Right cardiac atrium (tissue), 5 donors: Measurements from ENCODE around the gene CRTAC1. TPM values are rescaled to one million over a fixed set of nuclear protein-coding genes. Genes with fewer than 3 reads are reported as not detected.
"Not testable (repeated sequence)": the region's sequence is repeated elsewhere in the genome, so short reads cannot be mapped to it uniquely, and the experiment has no call there.

ENCODE experiments used
- ATAC-seq, 2 donors: fragments of 200-7000 bp; cut with Tn5 transposase; one replicate each; pipeline versions ENCODE4 v1.8.0 to v1.9.1; 2020; ENCODE audit warnings: moderate library complexity in 2 of 2, mild to moderate bottlenecking in 1 of 2
- DNase-seq, 3 donors: peaks; one replicate each; pipeline ENCODE4 v3.0.0-alpha.2; 2020
- H3K27ac ChIP-seq: one replicate; pipeline ENCODE4 v1.5.1; 2013; ENCODE audit warnings: mild to moderate bottlenecking, low read length, control low read depth, moderate library complexity
- H3K27me3 ChIP-seq: one replicate; pipeline ENCODE4 v1.6.1; 2013; ENCODE audit not compliant: control insufficient read depth, insufficient read depth
- H3K4me1 ChIP-seq: one replicate; pipeline ENCODE4 v1.6.1; 2013; ENCODE audit warnings: low read length; ENCODE audit not compliant: control insufficient read depth, insufficient read depth
- H3K4me3 ChIP-seq: one replicate; pipeline ENCODE4 v1.5.1; 2013; ENCODE audit warnings: low read length, control low read depth
- H3K9me3 ChIP-seq: one replicate; pipeline ENCODE4 v1.6.1; 2013; ENCODE audit warnings: low read length; ENCODE audit not compliant: control insufficient read depth
- WGBS: extraction: QIAGEN DNeasy Blood & Tissue Kit; methylation state at CpG from one replicate; pipeline ENCODE4 v1.1.7; 2013; 5-methylcytosine and 5-hydroxymethylcytosine counted together
- intact Hi-C, 4 donors: fragments of 100-400 bp; cut with DNase I; formaldehyde crosslinking; loops; one replicate each; pipeline versions ENCODE4 v1.11.0 to v1.14.0; 2022 to 2023
- polyA plus RNA-seq: library from polyadenylated mRNA; stranded (reverse); fragments of 200-250 nt; gene quantifications from one replicate; pipeline ENCODE4 v1.2.3, GENCODE V29; 2013
- total RNA-seq, 4 donors: library from RNA; stranded (reverse); fragmentation: NEBNext Ultra II Directional; extraction: Animal tissue kit (Norgen Biotek cat#: 25700); gene quantifications; one replicate each; pipeline ENCODE4 v1.2.1, GENCODE V29; 2021
- donor health status: healthy with polysubstance abuse.
- donor health status: DM: no; HTN: yes; CAD: no.
- donor health status: DM: no; HTN: no; CAD: no.
- donor health status: DM: no; HTN: yes; CAD: no; lungs with severe emphysema.
- donor health status: DM: yes; HTN: yes; CAD: no.

CRTAC1 gene
- total and polyA plus RNA-seq, 5 donors: 7.3 to 38.2 (median 12.9) TPM

GRCh38 chr10:97841166-97841565 lies 189.3 kb downstream of the CRTAC1 start:
- intact Hi-C loops, H3K4me1 ChIP-seq, H3K9me3 ChIP-seq, ATAC-seq, H3K4me3 ChIP-seq, H3K27me3 ChIP-seq, H3K27ac ChIP-seq, DNase-seq: not testable (repeated sequence)
- WGBS: 98% methylated on average over 17 of the region's 22 CpGs

DNA sequence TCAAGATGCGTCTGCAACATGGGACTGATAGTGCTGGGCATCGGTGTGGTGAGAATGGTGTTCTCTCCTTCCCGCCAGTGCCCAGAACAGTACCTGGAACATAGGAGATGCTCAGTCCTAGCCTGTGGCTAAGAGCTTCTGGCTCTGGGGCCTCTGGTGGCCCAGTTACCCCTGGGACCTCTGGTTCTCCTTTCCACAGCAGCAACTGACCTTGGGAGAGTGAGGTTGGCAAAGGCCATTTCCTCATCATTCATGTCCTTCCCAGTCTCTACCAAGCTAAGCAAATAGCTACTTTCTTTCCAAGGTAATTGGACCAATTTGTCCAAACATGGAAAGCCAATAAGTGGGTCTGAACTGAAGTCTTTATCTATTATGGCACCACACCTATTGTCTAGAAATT lies 192.3 kb downstream of the CRTAC1 start:
- no peak for DNase-seq
- Histone ChIP-seq H3K27ac (no peak overlapping the region), H3K9me3 (no peaks in the 10 kb centered on the region), H3K27me3 (no peaks in the 10 kb centered on the region), H3K4me1 (peaks cover 2% of the 10 kb centered on the region), H3K4me3 (no peak overlapping the region)
- intact Hi-C loops: no loop called here
- 95% methylated on average over 3 of the region's 3 CpGs for WGBS
- no peak for ATAC-seq

- intact Hi-C loops: no loop called here
- ATAC-seq: no peak
- 80% methylated on average over 2 of the region's 2 CpGs for WGBS
Observed at GRCh38 chr10:97836446-97836845, 194.0 kb downstream of the CRTAC1 start.

DNA sequence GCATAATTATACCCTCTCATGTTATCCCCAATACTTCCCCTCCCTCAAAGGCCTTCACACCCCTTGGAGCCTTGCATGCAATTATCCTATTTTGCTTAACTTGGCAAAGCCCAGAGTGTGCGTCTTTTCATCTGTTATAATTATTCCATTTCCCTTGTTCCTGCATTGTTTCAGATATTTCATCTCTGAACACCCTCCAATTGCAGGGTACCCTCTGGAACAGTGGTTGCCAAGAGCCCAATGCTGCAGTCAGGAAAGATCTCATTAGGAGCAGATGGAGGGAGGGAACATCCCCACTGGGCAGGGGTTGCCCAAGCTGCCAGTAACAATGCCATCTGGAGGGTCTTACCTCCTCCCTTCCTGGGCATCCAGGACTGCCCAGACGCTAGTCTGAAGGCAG lies 199.2 kb downstream of the CRTAC1 start:
- intact Hi-C loops: no loop called here
- ATAC-seq (no peak), DNase-seq (no peak)
- Histone ChIP-seq H3K4me1 (no peaks in the 10 kb centered on the region), H3K9me3 (no peaks in the 10 kb centered on the region), H3K27ac (no peak overlapping the region), H3K4me3 (no peak overlapping the region), H3K27me3 (no peaks in the 10 kb centered on the region)
- WGBS: 75% methylated on average over 2 of the region's 2 CpGs

More at GRCh38 chr10:97836446-97836845, 194.0 kb downstream of the CRTAC1 start:
- Histone ChIP-seq H3K27ac (no peak overlapping the region), H3K27me3 (no peaks in the 10 kb centered on the region), H3K9me3 (no peaks in the 10 kb centered on the region), H3K4me3 (no peak overlapping the region), H3K4me1 (peaks cover 2% of the 10 kb centered on the region)
- no peak for DNase-seq

- WGBS: 28% methylated on average over 3 of the region's 3 CpGs
- Histone ChIP-seq H3K9me3 (no peaks in the 10 kb centered on the region), H3K27ac (no peak overlapping the region), H3K27me3 (no peaks in the 10 kb centered on the region), H3K4me1 (peaks cover 4% of the 10 kb centered on the region), H3K4me3 (no peak overlapping the region)
- ATAC-seq (no peak), DNase-seq (no peak)
- intact Hi-C loops: no loop called here
Observed at GRCh38 chr10:97830064-97830463, 200.4 kb downstream of the CRTAC1 start.

DNA sequence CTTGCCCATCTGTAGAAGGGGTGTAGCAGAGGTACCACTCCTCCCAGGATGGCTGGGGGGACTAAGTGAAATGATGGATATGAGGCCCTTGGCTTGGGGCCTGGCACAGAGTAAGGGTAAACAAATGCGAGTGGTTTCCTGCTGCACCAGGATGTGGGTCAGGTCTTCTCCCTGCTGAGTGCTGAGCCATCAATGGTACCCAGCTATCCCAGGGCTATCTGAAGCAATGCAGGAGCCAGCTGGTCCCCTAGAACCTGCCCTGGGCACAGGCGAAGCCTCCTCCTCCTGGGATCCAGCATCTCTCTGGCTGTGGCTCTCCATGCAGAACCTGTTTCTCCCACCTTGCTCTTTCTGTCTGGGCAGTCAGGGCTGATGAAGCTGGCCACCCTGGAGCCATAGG lies 201.7 kb downstream of the CRTAC1 start:
- WGBS: 80% methylated on average over 2 of the region's 2 CpGs
- Histone ChIP-seq H3K9me3 (no peaks in the 10 kb centered on the region), H3K4me1 (peaks cover 4% of the 10 kb centered on the region), H3K27ac (no peak overlapping the region), H3K4me3 (no peak overlapping the region), H3K27me3 (no peaks in the 10 kb centered on the region)
- intact Hi-C loops: no loop called here
- ATAC-seq (no peak), DNase-seq (no peak)

GRCh38 chr10:97827702-97828291 lies 202.6 kb downstream of the CRTAC1 start:
- no peak overlapping the region for H3K27ac ChIP-seq
- no peak overlapping the region for H3K4me3 ChIP-seq
- intact Hi-C loops: no loop called here
- ATAC-seq (no peak), DNase-seq (no peak)
- 42% methylated on average over 10 of the region's 10 CpGs for WGBS
- no peaks in the 10 kb centered on the region for H3K27me3 ChIP-seq
- H3K9me3 ChIP-seq: no peaks in the 10 kb centered on the region
- H3K4me1 ChIP-seq: peaks cover 4% of the 10 kb centered on the region

DNA sequence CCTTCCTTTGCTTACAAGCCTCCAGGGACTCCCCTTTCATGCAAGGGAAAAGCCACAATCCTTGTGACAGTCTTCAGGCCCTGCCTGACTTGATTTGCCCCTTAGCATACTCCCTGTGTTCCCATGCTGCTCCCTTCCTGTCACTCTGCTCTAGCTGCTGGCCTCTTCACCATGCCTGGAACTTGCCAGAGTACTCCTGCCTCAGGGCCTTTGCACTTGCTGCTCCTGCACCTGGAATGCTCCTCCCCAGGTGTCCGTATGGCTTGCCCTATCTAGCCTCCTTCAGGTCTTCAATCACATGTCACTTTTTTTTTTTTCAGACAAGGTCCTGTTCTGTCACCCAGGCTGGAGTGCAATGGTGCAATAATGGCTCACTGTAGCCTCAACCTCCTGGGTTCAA lies 203.5 kb downstream of the CRTAC1 start:
- no peaks in the 10 kb centered on the region for H3K9me3 ChIP-seq
- intact Hi-C loops: no loop called here
- no peak for ATAC-seq
- WGBS: 83% methylated on average over 1 of the region's 1 CpG
- H3K27me3 ChIP-seq: no peaks in the 10 kb centered on the region
- DNase-seq: no peak
- no peak overlapping the region for H3K4me3 ChIP-seq
- no peak overlapping the region for H3K27ac ChIP-seq
- peaks cover 4% of the 10 kb centered on the region for H3K4me1 ChIP-seq

GRCh38 chr10:97825020-97825760 lies 205.2 kb downstream of the CRTAC1 start:
- Histone ChIP-seq H3K27ac (no peak overlapping the region), H3K27me3 (no peaks in the 10 kb centered on the region), H3K9me3 (no peaks in the 10 kb centered on the region), H3K4me1 (peaks cover 4% of the 10 kb centered on the region), H3K4me3 (no peak overlapping the region)
- intact Hi-C loops: no loop called here
- DNase-seq (peak in 2 of 3 donors; percentile 71 to 80), ATAC-seq (peak in 1 of 2 donors; percentile 3)
- WGBS: 71% methylated on average over 12 of the region's 12 CpGs

DNA sequence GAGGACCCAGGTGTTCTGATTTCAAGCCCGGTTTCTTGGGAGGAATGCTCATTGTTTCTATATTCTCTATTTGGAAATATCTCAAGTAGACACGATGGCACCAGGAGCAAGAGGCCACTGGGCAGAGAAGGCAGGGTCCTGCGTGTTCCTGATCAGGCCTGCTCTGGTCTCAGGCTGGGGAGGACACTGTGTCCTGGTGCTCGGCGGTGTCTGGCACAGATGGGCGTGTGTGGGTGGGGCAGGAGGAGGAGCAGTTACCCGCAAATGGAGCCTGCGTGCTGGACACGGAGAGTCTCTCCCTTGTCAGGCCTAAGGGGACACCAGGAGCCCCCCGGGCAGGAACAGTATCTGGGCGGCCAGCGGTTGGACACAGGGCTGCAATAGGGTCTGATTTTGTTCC lies 206.7 kb downstream of the CRTAC1 start:
- DNase-seq (peak; percentile 56 to 82 (median 81)), ATAC-seq (peak; percentile 80 to 85)
- intact Hi-C loops: no loop called here
- WGBS: 62% methylated on average over 12 of the region's 12 CpGs
- no peaks in the 10 kb centered on the region for H3K9me3 ChIP-seq
- peaks cover 4% of the 10 kb centered on the region for H3K4me1 ChIP-seq
- H3K27ac ChIP-seq: peak overlapping the region; percentile 89
- no peaks in the 10 kb centered on the region for H3K27me3 ChIP-seq
- H3K4me3 ChIP-seq: no peak overlapping the region

DNA sequence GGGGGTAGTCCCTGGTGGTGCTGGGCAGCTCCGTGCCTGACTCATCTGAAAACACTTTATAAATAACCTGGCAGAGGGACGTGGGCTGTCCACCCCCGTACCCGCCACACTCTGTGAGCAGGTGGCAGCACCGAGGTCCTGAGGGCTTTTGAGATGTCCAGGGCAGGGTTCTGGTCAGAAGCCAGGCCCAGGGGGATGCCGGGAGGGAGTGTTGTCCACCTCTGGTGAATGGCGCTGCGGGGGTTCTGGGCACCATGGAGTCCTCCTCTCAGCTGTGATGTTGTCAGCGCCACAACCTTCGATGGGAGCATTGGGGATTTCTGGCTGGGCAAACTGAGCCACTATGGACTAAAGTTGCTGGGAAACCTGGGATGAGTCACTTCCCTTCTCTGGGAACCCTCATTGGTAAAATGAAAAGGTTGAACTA lies 208.1 kb downstream of the CRTAC1 start:
- Histone ChIP-seq H3K4me3 (no peak overlapping the region), H3K4me1 (peaks cover 4% of the 10 kb centered on the region), H3K9me3 (no peaks in the 10 kb centered on the region), H3K27ac (peak overlapping the region; percentile 57), H3K27me3 (no peaks in the 10 kb centered on the region)
- DNase-seq (peak; percentile 55 to 82 (median 66)), ATAC-seq (peak; percentile 74 to 79)
- intact Hi-C loops: no loop called here
- 54% methylated on average over 10 of the region's 10 CpGs for whole genome bisulfite sequencing
